Body of pancreas (tissue), 4 donors: ENCODE results near the gene PRKG1.

Source experiments
- CTCF ChIP-seq, 7 experiments: fragments of 450-650 bp in 4 of 7; fragments of 200-600 bp in 3 of 7; sonication (generic) in 3 of 7; IDR thresholded peaks; one replicate each; pipeline ENCODE4 v1.5.1; 2016 to 2019; ENCODE audit warnings: antibody characterized with exemption in 7 of 7
- POLR2A ChIP-seq, 3 donors: fragments of 450-650 bp; IDR thresholded peaks; one replicate each; pipeline ENCODE4 v1.6.1; 2016; ENCODE audit warnings: antibody characterized with exemption in 3 of 3, mild to moderate bottlenecking in 2 of 3

GRCh38 chr10:51204701-51205100 lies 130.4 kb downstream of the PRKG1 start:
- TF ChIP-seq CTCF (IDR thresholded peaks at IDR 0.05) (no peak), POLR2A (IDR thresholded peaks at IDR 0.05) (no peak)
